CD4-positive, alpha-beta T cell treated with Interleukin-12 subunit alpha and Interleukin-12 subunit beta, for 1 hour (primary cell): Measurements from ENCODE around the gene RPS6KA2.
"Not testable (repeated sequence)": the region's sequence is repeated elsewhere in the genome, so short reads cannot be mapped to it uniquely, and the experiment has no call there.

Source experiments
- DNase-seq: peaks from one replicate; pipeline ENCODE4 v3.0.0-alpha.2; 2020

The RPS6KA2 gene

DNA sequence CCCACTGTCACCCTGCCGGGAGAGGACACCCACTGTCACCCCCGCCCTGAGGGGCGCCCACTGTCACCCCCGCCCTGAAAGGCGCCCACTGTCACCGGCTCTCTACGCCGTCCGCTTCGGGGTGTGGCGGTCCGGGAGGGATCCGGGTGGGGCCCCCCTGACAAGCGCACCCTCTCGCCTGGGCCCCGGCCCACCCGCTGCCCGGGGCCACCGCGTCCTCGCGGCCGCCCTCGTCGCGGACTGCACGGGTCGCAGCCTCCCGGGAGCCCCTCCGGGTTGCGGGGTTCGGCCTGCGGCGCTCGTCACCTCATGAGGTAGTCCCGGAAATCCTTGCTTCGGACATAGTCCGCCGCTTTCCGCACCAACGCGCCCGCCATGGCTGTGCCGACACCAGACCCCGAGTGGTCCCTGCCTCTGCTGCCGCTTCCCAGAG is 244.5 kb downstream of the RPS6KA2 start:
- DNase-seq, result no peak

DNA sequence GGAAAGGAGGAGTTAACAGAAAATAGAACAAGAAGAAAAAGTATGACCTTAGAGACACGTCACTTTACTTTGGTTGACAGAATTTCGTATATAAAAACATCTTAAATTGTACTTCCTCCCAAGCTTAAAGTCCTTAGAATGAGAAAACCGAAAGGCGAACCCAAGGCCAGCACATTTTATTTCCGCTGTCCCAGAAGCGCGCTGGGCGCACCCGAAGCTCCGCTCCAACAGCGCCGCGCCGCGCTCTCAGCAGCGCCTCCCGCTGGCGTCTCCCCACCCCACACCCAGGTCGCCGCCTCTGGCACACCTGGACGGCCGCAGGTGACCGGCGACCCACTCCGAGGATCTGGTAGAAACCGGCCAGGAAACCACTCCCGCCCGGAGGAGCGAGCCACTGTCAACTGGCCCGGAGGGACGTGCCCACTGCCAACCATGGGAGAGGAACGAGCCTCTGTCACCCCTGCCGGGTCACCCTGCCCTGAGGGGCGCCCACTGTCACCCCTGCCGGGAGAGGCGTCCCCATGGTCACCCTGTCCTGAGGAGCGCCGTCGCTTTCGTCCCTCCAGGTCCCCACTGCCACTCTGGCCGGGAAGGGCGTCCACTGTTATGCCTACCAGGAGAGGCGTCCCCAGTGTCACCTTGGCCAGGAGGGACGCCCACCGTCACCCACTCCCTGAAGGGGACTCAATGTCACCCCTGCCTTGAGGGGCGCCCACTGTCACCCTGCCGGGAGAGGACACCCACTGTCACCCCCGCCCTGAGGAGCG is 245.1 kb downstream of the RPS6KA2 start:
- DNase-seq, result peak; percentile 73

DNA sequence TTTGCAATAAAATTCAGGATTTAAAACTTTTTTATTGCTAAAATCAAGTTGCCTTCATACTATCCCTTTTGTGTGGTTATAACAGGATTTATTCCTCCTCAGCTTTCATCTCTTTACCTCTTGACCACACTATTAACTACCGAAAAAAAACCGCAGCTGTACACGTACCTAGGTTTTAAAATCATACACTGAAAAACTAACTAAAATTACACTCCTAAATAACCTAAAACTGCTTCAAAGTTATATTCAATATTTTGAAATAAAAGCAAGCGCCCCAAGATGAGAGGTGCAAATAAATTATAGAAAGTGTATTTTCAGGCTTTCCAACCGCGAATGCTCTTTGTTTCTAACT is 245.7 kb downstream of the RPS6KA2 start:
- DNase-seq, result no peak

- DNase-seq, result no peak
Measured at GRCh38 chr6:166379800-166380199, 247.3 kb downstream of the RPS6KA2 start.

DNA sequence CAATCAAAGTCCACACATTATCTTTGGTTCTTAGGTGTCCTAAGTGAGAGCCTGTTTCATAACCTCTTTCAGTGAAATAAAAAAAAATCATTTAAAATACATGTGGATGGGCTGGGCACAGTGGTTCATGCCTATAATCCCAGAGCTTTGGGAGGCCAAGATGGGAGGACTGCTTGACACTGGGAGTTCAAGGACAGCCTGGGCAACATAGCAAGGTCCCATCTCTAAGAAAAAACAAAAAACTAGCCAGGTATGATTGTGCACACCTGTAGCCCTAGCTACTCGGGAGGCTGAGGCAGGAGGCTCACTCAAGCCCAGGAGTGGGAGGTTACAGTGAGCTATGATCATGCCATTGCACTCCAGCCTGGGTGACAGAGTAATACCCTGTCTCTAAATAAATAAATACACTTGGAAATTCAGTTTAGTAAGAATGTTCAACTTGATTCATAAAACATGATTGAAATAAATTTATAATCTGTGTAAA is 247.9 kb downstream of the RPS6KA2 start:
- no peak for DNase-seq

DNA sequence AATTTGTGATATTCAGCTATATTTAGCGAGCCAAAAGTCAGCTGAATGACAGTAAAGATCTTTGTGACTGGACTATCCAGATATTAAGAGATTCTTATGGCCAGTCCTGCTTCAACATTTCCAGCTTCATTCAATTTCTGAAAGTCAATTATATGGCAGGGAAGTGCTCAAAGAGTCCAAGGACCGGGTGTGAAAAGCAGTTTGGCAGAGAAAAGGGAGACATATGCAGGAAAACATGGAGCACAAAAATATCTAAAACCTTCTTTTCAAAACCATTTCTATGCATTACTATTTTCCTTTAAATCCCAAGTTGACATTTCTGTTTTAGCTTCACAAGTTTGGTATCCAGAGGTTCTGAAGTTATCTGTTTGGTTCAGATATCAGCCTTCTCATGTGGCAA is 249.3 kb downstream of the RPS6KA2 start:
- no peak for DNase-seq

- DNase-seq, result no peak
Measured at GRCh38 chr6:166375013-166375412, 252.0 kb downstream of the RPS6KA2 start.

DNA sequence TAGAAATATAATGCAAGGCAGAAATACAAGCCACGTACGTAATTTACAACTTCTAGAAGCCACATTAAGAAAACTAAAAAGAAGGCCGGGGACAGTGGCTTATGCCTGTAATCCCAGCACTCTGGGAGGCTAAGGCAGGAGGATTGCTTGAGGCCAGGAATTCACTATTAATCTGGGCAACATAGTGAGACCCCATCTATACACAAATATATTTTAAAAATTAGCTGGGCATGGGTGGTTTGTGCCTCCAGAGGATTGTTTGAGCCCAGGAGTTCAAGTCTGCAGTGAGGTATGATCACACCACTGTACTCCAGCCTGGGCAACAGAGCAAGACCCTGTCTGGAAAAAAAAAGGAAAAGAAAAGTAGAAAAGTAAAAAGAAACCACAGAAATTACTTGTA is 256.6 kb downstream of the RPS6KA2 start:
- DNase-seq, result no peak

- no peak for DNase-seq
Measured at GRCh38 chr6:166369782-166370181, 257.3 kb downstream of the RPS6KA2 start.

- no peak for DNase-seq
Measured at GRCh38 chr6:166366921-166367320, 260.1 kb downstream of the RPS6KA2 start.

DNA sequence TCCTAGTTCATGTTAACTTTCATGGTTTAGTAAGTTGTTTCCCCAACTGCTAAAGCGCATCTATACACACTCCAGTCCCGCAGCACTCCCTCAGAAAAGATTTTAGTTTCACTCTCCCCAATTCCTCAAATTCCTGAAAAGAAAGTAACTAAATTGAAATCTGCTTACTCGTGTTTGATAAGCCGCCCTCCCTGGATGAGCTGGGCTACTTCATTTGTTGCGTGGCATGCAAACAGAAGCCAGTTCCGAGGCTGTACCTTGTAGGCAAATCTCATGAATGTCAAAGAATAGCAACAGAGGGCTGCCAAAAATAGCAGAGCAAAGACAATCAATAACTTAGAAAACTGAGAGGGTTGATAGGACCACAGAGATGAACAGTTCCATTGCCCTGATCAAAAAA is 261.2 kb downstream of the RPS6KA2 start:
- no peak for DNase-seq

- DNase-seq, result no peak
Measured at GRCh38 chr6:166365221-166365620, 261.8 kb downstream of the RPS6KA2 start.

GRCh38 chr6:166364456-166364855 is 262.6 kb downstream of the RPS6KA2 start:
- DNase-seq, result no peak

- not testable (repeated sequence) for DNase-seq
Measured at GRCh38 chr6:166362427-166362826, 264.6 kb downstream of the RPS6KA2 start.

DNA sequence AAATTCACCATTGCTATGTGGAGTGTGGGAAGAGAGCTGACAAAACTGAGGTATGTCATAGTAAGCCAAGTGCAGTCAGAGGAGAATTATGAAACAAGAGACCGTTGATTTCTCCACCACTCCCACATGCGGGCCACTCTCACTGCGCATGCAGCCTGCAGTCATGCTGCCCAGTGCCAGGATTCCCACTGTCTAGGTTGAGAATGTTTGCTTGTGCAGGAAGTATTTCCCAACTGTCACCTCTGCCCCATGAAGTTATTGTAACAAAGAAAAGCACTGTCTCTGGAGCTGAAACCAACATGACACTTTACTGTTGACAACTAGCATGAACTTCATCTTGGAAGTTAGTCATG is 266.0 kb downstream of the RPS6KA2 start:
- no peak for DNase-seq

DNA sequence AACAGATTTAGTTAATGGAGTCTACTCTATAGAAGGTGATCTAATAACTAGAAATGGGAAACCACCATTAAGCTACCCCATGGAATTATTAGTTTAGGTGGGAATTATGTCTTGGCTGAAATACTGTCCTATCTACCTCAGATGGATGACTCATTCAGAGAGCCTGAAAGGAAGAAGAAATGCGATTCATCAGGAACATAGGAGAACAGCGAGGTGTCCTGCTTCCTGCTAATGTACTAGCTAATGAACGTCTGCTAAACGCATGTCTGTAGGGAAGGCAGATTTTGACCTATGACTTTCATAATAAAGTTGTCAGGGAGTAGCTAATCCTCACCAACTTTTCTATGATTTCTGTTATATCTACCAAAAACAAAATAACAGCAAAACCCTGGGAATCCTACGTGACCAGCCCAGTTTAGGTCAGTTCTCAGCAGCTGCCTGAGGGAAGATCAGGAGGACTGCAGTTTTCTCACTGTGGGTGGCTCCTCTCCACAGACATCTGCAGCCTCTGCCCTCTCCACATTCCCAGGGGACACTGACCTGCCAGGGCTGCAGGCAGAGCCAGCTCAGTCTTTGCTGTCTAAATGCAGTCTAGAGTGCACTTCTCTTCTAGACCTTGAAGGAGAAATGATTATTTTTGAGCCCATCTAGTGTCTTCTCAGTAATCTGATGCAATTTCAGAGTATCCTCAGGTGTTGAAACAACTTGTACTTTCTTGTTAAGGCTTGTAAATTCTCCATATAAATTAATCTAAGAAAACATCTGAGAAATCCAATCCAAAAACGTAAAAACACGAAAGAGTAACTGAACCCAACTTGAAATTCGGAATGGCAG is 266.6 kb downstream of the RPS6KA2 start:
- DNase-seq, result no peak
